Choroid plexus epithelial cell (primary cell): ENCODE data around the gene PLCL2.
A peak's percentile ranks its signal among the peaks of the same experiment; 100 is the strongest.

Source experiments
- DNase-seq: peaks from one replicate; pipeline ENCODE4 v3.0.0-alpha.2; 2010; ENCODE audit warnings: low read depth
- H3K4me3 ChIP-seq: 2 replicates; pipeline ENCODE4 v1.5.1; 2011; ENCODE audit warnings: low read depth, mild to moderate bottlenecking, control low read depth, low read length, moderate library complexity
- TF ChIP-seq, protein P1 (sequence below): conservative IDR thresholded peaks from 2 replicates; pipeline ENCODE4 v1.5.1; 2011; ENCODE audit warnings: low read depth, mild to moderate bottlenecking, control low read depth, inconsistent platforms, low read length, moderate library complexity

The PLCL2 gene

DNA sequence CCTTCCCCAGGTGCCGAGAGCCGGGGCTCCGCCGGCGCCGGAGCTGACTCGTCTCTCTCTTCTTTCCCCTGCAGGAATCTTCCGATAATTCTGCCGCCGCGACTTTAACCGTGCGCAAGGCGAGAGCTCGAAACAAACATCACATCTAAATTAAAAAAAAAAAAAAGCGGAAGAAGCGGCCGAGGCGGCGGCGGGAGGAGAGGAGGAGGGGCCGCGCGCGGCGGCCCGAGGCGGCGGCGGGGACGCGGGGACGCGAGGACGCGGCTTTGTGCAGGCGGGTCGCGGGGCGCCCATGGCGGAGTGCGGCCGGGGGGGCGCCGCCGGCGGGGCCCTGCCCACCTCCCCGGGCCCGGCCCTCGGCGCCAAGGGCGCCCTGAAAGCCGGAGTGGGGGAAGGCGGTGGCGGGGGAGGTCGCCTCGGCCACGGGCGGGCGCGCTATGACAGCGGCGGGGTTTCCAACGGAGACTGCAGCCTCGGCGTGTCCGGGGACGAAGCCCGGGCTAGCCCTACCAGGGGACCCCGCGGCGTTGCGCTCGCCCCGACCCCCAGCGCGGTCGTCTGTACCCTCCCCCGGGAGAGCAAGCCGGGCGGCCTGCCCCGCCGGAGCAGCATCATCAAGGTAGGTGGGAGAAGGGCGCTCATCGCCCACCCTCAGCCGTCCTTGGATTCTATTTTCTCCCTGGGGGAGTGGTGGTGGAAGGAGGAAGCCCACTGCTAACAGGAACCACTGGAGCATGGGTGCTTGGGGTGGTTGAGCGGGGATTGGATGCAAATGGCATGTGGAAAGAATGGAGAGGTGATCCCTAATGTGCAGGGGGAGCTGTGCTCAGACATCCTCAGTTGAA is at the start of gene PLCL2:
TSS of gene PLCL2 (plus strand) at position 208 of the 845 bp plus-strand sequence. CDS start at position 293, 85 bp downstream.
- peak within 1 kb of the TSS; percentile 70 for H3K4me3 ChIP-seq
- DNase-seq: peak; percentile 60
- TF ChIP-seq, protein P1, sequence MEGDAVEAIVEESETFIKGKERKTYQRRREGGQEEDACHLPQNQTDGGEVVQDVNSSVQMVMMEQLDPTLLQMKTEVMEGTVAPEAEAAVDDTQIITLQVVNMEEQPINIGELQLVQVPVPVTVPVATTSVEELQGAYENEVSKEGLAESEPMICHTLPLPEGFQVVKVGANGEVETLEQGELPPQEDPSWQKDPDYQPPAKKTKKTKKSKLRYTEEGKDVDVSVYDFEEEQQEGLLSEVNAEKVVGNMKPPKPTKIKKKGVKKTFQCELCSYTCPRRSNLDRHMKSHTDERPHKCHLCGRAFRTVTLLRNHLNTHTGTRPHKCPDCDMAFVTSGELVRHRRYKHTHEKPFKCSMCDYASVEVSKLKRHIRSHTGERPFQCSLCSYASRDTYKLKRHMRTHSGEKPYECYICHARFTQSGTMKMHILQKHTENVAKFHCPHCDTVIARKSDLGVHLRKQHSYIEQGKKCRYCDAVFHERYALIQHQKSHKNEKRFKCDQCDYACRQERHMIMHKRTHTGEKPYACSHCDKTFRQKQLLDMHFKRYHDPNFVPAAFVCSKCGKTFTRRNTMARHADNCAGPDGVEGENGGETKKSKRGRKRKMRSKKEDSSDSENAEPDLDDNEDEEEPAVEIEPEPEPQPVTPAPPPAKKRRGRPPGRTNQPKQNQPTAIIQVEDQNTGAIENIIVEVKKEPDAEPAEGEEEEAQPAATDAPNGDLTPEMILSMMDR: peak; percentile 14

DNA sequence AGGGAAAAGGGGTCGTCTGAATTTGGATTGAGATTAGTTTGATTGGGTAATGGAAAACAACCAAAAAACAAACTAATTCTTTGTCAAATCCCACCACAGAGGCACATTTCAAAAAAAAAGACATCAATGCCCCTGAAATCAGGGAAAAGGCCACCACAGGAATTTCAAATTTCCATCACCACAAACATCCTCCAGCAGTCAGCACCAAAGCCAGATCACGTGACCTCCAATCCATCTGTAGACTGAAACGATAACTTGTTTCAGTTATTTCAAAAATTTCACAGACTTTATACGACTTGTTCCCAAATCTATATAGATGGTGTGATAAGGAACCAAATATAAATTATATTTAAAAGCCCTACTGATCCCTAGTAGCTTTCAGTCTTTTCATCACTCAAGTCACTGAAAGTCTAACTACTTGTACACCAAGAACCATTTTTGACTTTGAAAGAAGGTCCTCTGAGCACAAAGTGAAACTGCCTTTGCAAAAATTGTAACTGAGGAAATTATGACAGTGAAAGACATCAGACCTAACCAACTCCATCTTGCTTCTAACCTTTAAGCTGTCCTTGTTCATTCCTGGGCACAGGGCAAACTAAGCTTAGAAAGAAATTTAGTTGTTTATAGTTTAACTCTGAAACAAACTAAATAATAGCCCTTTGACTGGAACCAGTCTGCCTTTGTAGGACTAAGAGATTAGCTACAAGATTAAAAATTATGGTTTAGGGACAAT is 48.1 kb upstream of the PLCL2 start:
- peak; percentile 37 for DNase-seq

DNA sequence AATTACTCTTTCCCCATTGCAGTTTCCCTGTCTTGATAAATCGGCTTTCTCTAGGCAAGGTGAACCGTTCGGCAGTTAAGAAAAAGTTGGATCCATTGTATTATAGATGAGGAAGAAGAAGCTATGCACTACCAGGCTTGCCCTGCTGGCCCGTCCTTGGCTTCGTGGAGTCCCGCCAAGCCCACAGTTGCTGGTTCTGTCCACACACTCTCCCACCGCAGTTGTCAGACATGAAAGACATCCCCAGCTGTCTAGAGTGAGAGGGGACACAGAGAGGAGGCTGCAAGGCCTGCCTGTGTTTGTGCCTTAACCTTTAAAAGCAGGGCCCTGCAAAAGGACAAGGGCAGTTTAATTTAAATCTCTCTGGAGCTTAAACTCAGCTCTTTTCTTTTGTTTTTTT is 47.2 kb upstream of the PLCL2 start:
- DNase-seq: no peak
- TF ChIP-seq, protein P1: no peak
- H3K4me3 ChIP-seq: no peak overlapping the region

More for the DNA sequence above, 48.1 kb upstream of the PLCL2 start:
- H3K4me3 ChIP-seq: no peak overlapping the region
- TF ChIP-seq, protein P1: no peak

DNA sequence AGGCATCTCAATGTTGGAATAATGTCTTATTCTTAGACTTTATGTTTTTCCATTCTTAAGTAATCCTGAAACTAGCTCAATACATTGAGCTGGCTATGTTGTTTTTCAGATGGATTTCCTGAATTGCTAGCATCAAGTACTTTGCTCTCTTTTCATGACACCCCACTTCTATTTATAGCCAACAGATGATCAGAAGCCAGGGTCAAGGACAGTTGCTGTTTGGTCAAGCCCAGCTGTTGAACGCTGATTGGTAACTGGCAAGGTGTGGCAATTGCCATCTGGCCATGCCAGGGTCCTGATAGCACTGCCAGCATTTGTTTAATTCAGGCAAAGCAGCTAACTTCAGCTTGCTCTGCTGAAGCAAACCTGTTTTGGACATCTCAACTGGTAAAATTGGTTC is 46.2 kb upstream of the PLCL2 start:
- no peak overlapping the region for H3K4me3 ChIP-seq
- TF ChIP-seq, protein P1: no peak
- no peak for DNase-seq

DNA sequence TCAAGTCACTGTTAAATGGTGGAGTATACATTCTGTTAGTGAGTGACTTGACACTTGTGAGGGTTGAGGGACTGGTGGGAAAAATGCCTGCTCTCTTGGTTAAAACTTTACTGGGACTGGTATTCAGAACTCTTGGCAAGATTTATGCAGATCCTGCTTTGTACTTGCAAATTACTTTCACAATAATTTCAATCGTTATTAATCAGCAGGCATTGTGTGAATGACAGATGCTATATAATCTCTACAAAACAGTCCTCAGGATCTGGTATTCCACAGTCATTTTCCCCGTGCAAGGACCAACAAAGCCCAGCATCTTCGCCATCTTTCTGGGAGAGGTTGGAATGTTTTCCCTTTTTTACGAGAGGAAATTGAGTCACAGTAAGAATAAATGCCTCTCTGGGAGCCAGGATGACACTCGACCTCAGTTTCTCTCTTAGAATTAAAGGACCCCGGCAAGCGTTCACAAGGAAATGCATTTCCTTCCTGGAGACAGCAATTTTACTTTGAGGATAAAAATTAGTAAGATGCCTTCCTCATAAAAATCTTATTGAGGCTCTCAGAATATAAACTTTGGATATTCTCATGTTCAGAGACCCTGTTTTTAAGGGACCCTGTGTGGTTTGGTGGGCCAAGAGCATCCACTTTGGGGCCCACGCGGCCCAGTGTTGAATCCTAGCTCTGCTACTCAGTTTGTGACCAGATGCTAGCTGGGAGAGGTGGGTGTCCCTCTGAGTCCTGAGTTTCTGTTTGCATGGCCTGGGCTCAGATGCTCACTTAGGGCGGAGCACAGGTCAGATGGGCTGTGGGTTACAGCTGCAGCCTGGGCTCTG is 45.3 kb upstream of the PLCL2 start:
- TF ChIP-seq, protein P1: no peak
- no peak overlapping the region for H3K4me3 ChIP-seq
- no peak for DNase-seq

DNA sequence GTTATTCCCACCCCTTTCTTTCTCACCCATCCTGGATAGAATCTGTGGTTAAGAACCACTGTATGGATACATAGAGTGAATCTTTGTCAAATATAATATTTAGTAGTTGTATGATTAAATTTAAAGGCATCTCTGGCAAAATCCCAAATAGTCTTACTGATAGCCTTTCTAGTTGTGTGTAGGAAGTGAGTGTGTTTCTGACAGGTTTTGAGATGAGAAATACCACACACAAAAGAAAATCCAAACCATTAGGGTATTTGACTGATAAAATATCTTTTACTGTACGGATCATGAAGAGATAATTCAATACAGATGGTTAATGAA is 44.7 kb upstream of the PLCL2 start:
- TF ChIP-seq, protein P1: no peak
- H3K4me3 ChIP-seq: no peak overlapping the region
- no peak for DNase-seq
